GM21381 (cell line): ENCODE measurements around the gene STXBP2.

Experiments
- ATAC-seq: cut with Tn5 transposase; IDR thresholded peaks from one replicate; pipeline ENCODE4 v1.9.1; 2021; ENCODE audit warnings: mild to moderate bottlenecking, moderate library complexity; ENCODE audit not compliant: unreplicated experiment

The STXBP2 gene

DNA sequence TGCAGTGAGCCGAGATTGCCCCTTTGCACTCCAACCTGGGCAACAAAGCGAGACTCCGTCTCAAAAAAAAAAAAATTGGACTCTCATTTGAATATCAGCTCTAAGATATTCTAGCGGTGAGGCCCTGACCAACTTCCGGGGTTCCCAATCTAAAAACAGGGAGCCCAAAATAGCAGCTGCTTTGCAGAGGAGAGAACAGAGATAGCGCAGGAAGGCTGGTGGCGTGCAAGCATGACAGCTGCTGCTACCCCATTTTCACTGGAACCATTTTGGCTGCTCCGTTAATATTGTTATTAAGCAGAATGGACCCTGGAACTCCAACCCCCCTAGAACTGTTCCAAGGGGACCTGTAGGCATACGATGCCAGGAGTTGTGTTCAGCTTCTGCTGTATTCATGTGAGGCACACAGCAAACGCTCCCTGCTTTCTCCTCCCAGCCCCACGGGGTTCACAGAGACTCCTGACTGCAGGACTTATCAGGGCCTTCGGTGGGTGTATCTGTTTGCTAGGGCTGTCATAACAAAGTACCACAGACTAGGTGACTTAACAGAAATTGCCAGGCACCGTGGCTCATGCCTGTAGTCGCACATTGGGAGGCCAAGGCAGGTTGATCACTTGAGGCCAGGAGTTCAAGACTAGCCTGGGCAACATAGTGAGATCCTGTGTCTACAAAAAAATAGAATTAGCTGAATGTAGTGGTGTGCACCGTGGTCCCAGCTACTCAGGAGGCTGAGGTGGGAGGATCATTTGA, 11.5 kb downstream of the STXBP2 start:
- ATAC-seq: no peak

DNA sequence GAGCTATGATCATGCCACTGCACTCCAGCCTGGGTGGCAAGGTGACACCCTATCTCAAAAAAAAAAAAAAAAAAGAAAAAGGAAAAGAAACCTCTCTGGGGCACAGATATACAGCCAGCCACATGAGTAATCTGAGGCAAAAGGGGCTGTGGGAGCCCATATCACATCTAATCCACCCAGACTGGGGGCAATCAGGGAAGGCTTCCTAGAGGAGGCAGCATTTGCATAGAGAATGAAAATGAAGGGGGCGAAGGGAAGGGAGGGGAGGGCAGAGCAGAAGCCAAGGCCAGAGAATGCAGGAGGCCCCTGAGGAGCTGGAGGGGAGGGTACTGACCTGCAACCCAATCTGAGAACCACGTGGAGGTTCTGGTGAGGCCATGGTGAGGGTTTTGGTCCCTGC, 13.2 kb downstream of the STXBP2 start:
- ATAC-seq: no peak

DNA sequence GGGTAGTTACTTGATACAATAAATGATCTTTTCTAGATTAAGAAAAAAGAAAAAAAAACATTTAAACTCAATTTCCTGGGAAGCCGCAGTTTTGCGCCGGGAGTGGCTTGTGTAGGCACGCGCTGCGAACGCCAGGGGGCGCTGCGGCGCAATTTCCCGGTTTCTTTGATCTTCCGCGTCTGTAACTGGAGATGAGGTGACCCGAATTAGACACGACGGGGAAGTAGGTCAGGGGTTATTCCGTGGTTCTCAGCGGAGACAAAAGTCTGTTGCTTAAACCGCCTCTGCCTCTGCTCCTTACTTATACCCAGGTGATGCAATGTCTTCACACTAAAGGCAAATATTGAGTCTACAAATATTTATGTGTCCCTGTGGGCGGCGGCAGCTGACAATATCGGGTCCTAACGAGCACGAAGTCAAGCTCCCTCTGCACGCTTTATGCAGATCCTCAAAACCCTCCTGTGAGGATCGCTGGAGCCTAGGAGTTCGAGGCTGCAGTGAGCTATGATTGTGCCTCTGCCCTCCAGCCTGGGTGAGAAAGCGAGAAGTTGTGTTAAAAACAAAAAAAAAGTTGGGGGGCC, 15.2 kb downstream of the STXBP2 start:
- no peak for ATAC-seq

DNA sequence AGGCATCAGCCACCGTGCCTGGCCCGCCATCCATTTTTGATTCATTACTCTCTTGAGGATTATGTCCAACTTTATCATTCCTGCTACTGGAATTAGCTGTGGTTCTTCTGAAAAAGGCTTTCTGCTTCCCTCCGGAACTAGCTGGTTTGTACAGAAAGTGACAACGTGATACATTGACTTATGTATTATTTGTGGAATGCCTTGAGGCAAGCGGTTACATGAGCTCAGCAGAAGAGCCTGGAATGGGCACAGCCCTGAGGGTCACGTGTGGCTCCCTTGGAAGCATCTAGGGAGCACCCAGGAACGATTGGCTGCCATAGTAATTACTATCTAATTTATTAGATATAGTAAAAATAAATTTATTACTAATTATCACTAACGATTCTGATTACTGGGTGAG, 17.5 kb downstream of the STXBP2 start:
- no peak for ATAC-seq

DNA sequence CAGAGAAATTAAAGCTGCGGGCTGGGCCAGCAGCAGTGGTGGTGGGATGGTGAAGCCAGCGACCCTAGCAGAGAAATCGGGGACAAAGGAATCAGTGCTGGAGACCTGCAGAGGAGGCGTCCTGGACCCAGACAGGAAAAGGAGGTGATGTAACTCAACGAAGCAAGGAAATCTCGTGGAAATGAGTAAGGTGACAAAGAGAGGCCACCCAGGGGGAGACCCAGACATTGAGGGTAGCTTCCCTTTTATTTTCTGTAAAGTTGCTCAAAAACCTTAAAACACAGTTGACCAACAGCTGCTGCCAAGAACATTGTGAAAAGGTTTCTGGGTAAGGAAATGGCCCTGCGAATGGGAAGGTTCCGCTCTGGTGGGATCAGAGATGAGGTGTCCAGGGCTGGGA, 18.7 kb downstream of the STXBP2 start:
- ATAC-seq: no peak

DNA sequence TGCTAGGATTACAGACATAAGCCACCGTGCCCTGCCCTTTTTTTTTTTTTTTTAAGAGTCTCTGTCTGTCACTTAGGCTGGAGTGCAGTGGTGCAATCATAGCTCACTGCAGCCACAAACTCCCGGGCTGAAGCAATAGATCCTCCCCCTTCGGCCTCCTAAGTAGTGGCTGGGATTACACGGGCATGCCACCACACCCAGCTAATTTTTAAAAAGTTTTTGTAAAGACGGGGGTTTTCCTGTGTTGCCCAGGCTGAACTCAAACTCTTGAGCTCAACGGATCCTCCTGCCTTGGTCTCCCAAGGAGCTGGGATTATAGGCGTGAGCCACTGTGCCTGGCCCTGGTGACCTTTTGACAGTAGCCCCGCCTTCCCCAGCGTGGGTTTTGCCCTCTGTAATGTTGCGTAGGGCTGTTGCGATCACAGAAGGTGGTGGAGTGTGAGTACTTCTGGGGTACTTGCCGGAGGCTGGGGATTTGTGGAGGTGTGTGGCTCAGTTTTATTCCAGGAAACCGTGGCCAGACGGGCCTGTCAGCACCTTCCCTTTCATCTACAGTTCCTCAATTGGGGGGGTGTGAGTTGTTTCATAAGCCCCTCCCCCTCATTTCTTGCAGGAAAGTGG, 20.3 kb downstream of the STXBP2 start:
- no peak for ATAC-seq

DNA sequence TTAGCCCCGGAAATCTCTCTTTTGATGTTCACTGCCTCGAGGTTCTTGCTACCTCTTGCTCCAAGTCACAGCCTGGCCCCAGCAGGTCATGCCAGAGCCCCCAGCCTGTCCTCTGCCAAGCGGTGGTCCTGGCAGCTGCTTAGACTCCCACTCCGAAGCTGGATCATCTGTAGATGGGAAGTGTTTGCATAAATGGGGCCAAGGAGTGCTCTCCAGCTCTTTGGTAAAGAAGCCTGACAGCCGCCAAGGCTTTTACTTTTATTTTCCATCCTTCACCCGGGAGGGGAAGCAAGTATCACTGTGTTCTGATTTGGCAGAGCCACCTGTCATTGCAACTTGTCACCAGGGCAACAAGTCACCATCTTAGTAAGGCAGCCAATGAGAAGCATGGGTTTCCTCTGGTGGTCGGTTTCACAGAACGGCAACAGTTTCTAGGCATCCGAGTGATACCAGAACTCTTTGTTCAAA, 21.3 kb downstream of the STXBP2 start:
- no peak for ATAC-seq

DNA sequence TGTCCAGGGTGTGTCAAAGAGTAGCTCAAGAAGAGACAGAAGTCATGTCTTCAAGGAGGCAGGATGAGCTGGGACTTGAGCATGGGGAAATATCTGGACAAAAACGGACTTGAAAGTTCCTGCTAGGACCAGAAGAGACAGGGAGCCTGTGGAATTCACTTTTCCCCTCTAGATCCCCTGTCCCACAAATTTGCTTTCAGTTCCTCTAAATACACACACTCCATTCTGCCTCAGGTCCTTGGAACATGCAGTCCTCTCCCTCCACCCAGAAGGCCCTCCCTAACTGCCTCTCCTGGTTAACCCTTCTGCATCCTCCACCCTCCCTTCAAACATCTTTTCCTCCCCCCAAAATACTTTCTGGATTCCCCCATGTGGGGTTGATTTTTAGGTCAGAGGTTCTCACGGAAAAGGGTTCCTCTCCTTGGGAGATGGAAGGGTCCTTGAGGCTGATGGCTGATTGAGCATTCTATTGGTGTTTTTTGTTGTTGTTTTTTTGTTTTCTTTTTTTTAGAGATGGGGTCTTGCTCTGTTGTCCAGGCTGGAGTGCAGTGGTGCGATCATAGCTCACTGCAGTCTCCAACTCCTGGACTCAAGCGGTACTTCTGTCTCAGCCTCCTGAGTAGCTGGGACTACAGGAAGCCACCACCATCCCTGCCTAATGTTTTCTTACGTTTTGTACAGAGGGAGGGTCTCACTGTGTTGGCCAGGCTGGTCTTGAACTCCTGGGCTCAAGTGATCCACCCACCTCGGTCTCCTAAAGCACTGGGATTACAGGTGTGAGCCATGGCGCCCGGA, 25.0 kb downstream of the STXBP2 start:
- ATAC-seq: no peak

DNA sequence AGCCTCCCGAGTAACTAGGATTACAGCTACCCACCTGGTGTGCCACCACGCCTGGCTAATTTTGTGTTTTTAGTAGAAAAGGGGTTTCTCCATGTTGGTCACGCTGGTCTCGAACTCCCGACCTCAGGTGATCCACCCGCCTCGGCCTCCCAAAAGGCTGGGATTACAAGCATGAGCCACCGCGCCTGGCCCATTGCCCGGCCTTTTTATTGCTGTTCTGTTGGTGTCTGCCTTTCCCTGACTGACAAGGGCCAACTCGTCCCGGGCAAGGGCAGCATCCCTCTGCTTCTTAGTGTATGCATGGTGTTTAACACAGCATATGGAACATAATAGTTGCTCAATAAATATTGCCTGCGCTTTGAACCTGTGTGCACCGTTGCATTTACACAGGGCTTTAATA, 25.7 kb downstream of the STXBP2 start:
- no peak for ATAC-seq

DNA sequence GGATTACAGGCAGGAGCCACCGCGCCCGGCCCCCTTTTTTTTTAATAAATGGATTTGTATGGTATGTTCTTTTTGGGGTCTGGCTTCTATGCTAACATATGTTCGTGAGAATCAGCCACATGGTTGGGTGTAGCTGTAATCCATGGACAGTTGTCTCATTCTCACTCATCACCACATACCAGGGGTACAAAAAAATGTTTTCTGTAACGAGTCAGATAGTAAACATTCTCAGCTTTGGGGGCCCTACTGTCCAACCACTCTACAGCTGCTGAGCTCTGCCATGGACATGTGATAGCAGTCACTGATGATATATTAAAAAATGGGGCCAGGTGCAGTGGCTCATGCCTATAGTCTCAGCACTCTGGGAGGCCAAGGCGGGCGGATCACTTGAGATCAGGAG, 26.8 kb downstream of the STXBP2 start:
- ATAC-seq: no peak

DNA sequence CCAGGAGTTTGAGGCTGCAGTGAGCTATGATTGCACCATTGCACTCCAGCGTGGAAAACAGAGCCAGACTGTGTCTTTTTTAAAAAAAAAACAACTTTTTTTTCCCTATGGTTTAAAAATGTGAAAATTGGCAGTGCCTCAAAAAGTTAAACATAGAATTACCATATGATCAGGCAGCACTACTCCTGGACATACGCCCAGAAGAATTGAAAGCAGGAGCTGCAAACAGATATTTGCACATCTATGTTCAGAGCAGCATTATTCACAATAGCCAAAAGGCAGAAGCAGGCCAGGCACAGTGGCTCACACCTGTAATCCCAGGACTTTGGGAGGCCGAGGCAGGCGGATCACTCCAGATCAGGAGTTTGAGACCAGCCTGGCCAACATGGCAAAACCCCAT, 28.2 kb downstream of the STXBP2 start:
- no peak for ATAC-seq

DNA sequence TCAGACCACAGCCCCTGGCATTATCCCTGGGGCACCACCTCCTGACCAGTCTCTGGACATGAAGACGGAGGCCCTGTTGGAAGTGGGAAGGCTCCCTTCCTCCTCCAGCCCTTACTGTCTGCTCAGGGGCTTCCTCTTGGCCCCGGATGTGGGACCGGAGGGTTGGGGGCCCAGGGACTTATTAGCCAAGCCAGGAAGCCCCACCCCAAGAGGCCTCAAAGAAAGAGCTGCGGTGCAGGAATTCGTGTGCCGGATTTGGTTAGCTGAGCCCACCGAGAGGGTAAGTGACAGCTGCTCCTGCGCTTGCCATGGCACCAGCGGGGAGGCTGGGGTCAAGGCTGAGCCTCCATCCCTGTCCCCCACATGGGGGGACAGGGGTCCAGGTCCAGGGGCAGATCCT, 31.9 kb downstream of the STXBP2 start, which contains the start of gene RETN:
RETN (plus strand) TSS at position 208 of the 400 bp plus-strand sequence. CDS start 278 bp downstream, outside the sequence.
- no peak for ATAC-seq

DNA sequence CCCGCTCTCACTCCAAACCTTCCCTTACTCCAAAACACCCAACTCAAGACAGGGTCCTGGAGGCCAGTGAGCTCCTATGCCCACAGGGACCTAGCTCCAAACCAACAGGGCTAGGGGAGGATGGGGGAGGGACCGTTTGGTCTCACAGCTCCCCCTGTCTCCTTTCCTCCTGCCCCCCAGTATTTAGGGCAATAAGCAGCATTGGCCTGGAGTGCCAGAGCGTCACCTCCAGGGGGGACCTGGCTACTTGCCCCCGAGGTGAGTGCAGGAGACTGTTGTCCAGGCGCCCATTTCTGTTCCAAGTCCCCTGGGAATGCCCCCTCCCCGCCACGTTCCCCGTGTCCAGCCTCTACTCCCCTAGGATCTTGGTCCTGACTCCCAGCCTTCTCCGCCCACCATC, 32.7 kb downstream of the STXBP2 start:
- ATAC-seq: no peak

DNA sequence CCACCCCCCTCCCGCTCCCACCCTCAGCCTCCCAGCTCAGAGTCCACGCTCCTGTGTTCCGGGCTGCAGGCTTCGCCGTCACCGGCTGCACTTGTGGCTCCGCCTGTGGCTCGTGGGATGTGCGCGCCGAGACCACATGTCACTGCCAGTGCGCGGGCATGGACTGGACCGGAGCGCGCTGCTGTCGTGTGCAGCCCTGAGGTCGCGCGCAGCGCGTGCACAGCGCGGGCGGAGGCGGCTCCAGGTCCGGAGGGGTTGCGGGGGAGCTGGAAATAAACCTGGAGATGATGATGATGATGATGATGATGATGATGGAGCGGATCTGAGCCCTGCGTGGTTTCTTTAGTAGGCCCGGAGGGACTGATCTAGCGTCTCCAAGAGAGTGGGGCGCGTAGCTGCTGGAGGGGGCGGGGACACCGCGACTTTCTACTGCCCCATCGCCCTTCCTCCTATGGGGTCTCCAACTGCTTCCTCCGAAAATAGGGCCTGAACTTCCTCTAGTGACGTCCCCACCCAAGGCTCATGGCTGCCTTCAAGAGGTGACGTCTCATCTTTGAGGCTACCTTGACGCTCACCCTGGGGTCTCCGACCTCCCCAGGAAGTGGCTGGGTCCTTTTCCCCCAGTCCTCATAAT, 33.4 kb downstream of the STXBP2 start:
- no peak for ATAC-seq

DNA sequence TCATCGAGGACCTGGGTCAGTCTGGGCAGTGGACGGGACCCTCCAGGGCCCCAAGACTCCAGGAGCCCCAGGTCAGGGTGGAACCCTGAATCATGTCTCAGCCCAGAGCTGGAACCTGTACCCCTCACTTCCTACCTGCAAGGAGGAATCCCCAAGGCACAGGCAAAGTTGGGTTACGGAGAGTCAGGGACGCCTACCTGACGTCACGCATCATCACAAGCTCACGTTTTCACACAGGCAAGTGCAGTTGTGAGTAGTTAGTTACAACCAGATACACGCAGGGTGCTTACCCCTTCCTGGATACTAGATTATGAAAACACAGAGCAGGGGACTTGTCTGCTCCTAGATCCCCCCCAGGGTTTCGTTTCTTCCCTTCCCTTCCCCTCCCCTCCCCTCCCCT, 33.9 kb downstream of the STXBP2 start:
- ATAC-seq: no peak

DNA sequence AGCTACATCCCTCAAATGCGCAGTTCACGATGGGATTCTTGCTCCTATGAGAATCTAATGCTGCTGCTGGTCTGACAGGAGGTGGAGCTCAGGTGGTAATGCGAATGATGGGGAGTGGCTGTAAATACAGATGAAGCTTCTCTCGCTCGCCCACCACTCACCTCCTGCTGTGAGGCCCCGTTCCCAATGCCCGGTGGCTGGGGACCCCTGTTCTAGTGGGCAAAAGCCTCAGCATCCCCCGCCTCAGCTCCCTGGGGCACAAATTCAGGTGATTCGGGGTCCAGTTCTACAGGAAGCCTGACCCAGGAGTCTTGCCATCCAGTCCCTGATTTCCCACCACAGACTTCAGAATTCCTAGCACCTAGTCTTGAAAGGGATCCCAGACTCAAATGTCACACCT, 35.6 kb downstream of the STXBP2 start:
- ATAC-seq: no peak

DNA sequence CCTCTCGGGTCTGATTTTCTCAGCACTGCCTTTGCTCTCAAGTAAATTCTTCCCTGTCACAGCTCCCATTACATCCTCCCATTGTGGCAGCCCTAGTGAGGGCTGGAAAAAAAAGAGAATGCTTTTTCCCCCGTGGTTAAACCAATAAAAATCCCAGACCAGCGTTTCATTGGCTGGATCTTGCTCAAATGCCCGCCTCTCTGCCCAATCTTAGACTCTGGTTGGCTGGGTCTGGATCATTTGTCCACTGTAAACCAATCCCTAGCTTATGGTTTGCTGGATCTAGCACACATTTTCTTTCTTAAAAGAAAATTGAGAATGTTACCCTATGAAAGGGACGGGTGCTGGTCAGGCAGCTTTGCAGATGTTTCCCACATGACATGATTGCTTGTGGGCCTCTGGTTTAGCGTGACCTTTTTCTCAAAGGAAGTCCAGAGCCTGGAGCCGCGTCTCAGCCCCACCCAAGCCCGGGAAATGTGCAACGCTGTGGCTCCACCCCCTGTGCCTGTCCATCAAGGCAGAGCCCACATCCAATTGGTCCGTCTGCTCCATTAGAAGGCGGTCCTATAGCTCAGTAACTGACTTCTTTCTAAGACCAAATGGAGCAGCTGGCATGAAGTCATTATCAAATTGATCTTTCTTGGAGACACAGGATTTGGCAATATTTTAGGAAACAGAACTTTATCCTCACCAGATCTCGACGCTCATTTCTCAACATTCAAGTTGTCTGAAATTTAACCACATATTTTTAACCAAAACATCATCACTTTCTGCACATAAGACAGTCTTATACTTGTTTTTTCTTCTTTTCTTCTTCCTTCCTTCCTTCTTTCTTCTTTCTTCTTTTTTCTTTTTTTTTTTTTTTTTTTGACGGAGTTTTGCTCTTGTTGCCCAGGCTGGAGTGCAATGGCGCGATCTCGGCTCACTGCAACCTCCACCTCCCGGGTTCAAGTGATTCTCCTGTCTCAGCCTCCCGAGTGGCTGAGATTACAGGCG, 37.4 kb downstream of the STXBP2 start:
- ATAC-seq: no peak

DNA sequence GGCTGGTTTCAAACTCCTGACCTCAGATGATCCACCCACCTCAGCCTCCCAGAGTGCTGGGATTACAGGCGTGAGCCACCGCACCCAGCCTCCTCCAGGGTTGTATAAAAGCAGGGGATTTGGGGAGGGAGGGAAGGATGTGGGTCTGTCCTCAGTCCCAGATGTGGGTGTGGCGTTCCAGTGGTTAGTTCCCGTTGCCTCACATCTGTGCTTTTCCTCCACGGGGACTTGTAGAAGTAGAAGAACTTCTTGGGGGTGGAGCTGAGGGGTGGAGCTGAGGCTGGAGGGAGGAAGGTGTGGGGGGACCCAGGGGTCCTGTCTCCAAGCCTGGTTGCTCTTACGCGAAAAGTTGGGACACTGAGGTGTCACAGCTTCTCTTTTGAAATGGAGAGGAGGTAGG, 39.5 kb downstream of the STXBP2 start:
- ATAC-seq: no peak

DNA sequence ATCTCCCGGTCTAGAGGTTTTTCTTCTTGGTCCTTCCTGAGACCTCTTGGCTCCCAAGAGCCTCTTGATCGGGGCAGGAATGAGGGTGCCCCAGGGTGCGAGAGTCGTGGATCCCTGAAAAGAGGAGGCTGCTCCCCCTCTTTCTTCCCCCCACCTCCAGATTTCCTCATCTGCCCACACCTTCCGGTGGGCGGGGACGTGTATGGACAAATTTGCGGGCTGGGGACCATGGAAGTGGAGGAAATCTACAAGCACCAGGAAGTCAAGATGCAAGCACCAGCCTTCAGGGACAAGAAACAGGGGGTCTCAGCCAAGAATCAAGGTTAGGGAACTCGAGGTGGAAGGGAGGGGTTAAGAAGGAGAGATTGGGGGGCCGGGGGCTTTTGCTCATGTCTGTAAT, 39.9 kb downstream of the STXBP2 start, which contains the start of gene MCEMP1:
MCEMP1 (plus strand) TSS at position 237 of the 400 bp plus-strand sequence; CDS start at position 268, 31 bp downstream.
- no peak for ATAC-seq
